Stimulated activated CD8-positive, alpha-beta memory T cell treated with anti-CD3 and anti-CD28 coated beads, Interleukin-4, amount 100 ng/mL, for 48 hours (primary cell): ENCODE data around the gene PRKAB1.

ENCODE experiments used
- DNase-seq: peaks from one replicate; pipeline ENCODE4 v3.0.0-alpha.2; 2020

Gene PRKAB1

GRCh38 chr12:119665164-119665929 is 2.6 kb upstream of the PRKAB1 start:
- DNase-seq, result no peak

- no peak for DNase-seq
These were observed 1.6 kb upstream of the PRKAB1 start for GRCh38 chr12:119666226-119666795.

- no peak for DNase-seq
These were observed 895 bp upstream of the PRKAB1 start for GRCh38 chr12:119666900-119667576.

GRCh38 chr12:119668324-119668841 is 450 bp downstream of the PRKAB1 start:
- no peak for DNase-seq

GRCh38 chr12:119669744-119670472 is 2.0 kb downstream of the PRKAB1 start:
- no peak for DNase-seq

GRCh38 chr12:119671070-119671469 is 3.1 kb downstream of the PRKAB1 start:
- no peak for DNase-seq

GRCh38 chr12:119672194-119672593 is 4.3 kb downstream of the PRKAB1 start:
- no peak for DNase-seq

GRCh38 chr12:119673634-119674033 is 5.7 kb downstream of the PRKAB1 start:
- DNase-seq, result no peak

GRCh38 chr12:119674560-119674959 is 6.6 kb downstream of the PRKAB1 start:
- no peak for DNase-seq

- no peak for DNase-seq
These were observed 8.1 kb downstream of the PRKAB1 start for GRCh38 chr12:119676022-119676421.

- no peak for DNase-seq
These were observed 8.6 kb downstream of the PRKAB1 start for GRCh38 chr12:119676573-119676972.

- no peak for DNase-seq
These were observed 10.5 kb downstream of the PRKAB1 start for GRCh38 chr12:119678459-119678858.

- no peak for DNase-seq
These were observed 11.1 kb downstream of the PRKAB1 start for GRCh38 chr12:119679081-119679480.

- DNase-seq, result no peak
These were observed 11.6 kb downstream of the PRKAB1 start for GRCh38 chr12:119679490-119679889.

- DNase-seq, result no peak
These were observed 13.2 kb downstream of the PRKAB1 start for GRCh38 chr12:119681111-119681510.

GRCh38 chr12:119681728-119682638 is 14.1 kb downstream of the PRKAB1 start:
- no peak for DNase-seq

GRCh38 chr12:119682639-119683252 is 14.8 kb downstream of the PRKAB1 start:
- DNase-seq, result no peak

GRCh38 chr12:119683413-119683812 is 15.5 kb downstream of the PRKAB1 start:
- DNase-seq, result no peak

GRCh38 chr12:119683816-119684215 is 15.9 kb downstream of the PRKAB1 start:
- DNase-seq, result no peak

- DNase-seq, result no peak
These were observed 16.9 kb downstream of the PRKAB1 start for GRCh38 chr12:119684711-119685369.

- DNase-seq, result no peak
These were observed 17.4 kb downstream of the PRKAB1 start for GRCh38 chr12:119685375-119685774.
